Stimulated activated CD4-positive, alpha-beta T cell treated with anti-CD3 and anti-CD28 coated beads, Interleukin-2, amount 100 ng/mL, for 4 hours (primary cell): Measurements from ENCODE around the gene LRRC37B.
"Not testable (repeated sequence)": the region's sequence is repeated elsewhere in the genome, so short reads cannot be mapped to it uniquely, and the experiment has no call there.

Experiments used
- DNase-seq: peaks from one replicate; pipeline ENCODE4 v3.0.0-alpha.2; 2020; ENCODE audit warnings: low read depth

LRRC37B gene

GRCh38 chr17:32006957-32007462 is at the start of gene LRRC37B:
TSS of gene LRRC37B (plus strand) at chr17:32007383. CDS start at chr17:32021393, 14,010 bp downstream.
- peak; percentile 82 for DNase-seq

GRCh38 chr17:31964131-31964530 is 43.1 kb upstream of the LRRC37B start:
- DNase-seq, result not testable (repeated sequence)

GRCh38 chr17:31967648-31968047 is 39.5 kb upstream of the LRRC37B start:
- DNase-seq, result no peak

GRCh38 chr17:31970416-31970815 is 36.8 kb upstream of the LRRC37B start:
- DNase-seq, result not testable (repeated sequence)

GRCh38 chr17:31974269-31975071 is 32.7 kb upstream of the LRRC37B start:
- DNase-seq, result not testable (repeated sequence)

GRCh38 chr17:31975391-31975790 is 31.8 kb upstream of the LRRC37B start:
- DNase-seq, result not testable (repeated sequence)

- not testable (repeated sequence) for DNase-seq
Measured at GRCh38 chr17:31991821-31992220, 15.4 kb upstream of the LRRC37B start.

- DNase-seq, result no peak
Measured at GRCh38 chr17:31997005-31997404, 10.2 kb upstream of the LRRC37B start.

GRCh38 chr17:32007463-32008298 is 498 bp downstream of the LRRC37B start:
- DNase-seq, result peak; percentile 17

GRCh38 chr17:32009262-32009542 is 2.0 kb downstream of the LRRC37B start:
- DNase-seq, result no peak

- DNase-seq, result no peak
Measured at GRCh38 chr17:32010114-32010513, 2.9 kb downstream of the LRRC37B start.

GRCh38 chr17:32015245-32016013 is 8.2 kb downstream of the LRRC37B start:
- DNase-seq, result no peak

- DNase-seq, result no peak
Measured at GRCh38 chr17:32016231-32016630, 9.0 kb downstream of the LRRC37B start.

GRCh38 chr17:32019228-32019627 is 12.0 kb downstream of the LRRC37B start:
- no peak for DNase-seq

- DNase-seq, result no peak
Measured at GRCh38 chr17:32020943-32021614, 13.9 kb downstream of the LRRC37B start.

GRCh38 chr17:32021615-32021955 is 14.4 kb downstream of the LRRC37B start:
- DNase-seq, result no peak

GRCh38 chr17:32022554-32022953 is 15.4 kb downstream of the LRRC37B start:
- not testable (repeated sequence) for DNase-seq

- not testable (repeated sequence) for DNase-seq
Measured at GRCh38 chr17:32027271-32027670, 20.1 kb downstream of the LRRC37B start.

- no peak for DNase-seq
Measured at GRCh38 chr17:32033223-32033622, 26.0 kb downstream of the LRRC37B start.

GRCh38 chr17:32033812-32034211 is 26.6 kb downstream of the LRRC37B start:
- not testable (repeated sequence) for DNase-seq

- DNase-seq, result not testable (repeated sequence)
Measured at GRCh38 chr17:32040246-32040645, 33.1 kb downstream of the LRRC37B start.
